Suprapubic skin (tissue), 3 donors: ENCODE data around the gene TSPEAR.
"Not testable (repeated sequence)": the region's sequence is repeated elsewhere in the genome, so short reads cannot be mapped to it uniquely, and the experiment has no call there.

Experiments used
- POLR2A ChIP-seq, 2 donors: fragments of 450-650 bp; IDR thresholded peaks; one replicate each; pipeline ENCODE4 v1.6.1; 2017; ENCODE audit warnings: antibody characterized with exemption in 2 of 2, mild to moderate bottlenecking in 2 of 2, moderate library complexity in 2 of 2
- TF ChIP-seq, protein P1 (sequence below), 2 donors: fragments of 200-600 bp in 1 of 2; fragments of 450-650 bp in 1 of 2; sonication (generic) in 1 of 2; IDR thresholded peaks; one replicate each; pipeline ENCODE4 v1.5.1; 2016 to 2019; ENCODE audit warnings: antibody characterized with exemption in 2 of 2, mild to moderate bottlenecking in 1 of 2, moderate library complexity in 1 of 2

DNA sequence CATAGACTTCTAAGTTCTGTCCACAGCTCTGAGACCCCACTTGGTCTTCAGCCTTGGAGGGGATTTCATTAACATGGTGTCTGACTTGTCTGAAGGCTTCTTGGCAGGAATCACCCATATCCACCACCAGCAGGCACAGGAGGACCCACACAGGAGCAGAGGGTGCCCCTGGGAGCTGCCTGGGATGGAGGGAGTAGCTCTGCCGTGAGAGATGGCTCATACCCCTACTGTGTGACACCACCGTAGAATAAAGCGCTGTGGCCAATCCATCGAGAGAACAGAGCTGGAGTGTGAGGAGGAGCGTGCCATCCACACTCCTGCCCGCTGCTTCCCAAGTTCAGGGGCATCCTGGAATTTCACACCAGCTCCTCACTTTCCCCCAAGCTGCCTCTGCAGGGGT is 26.3 kb downstream of the TSPEAR start:
- TF ChIP-seq POLR2A (IDR thresholded peaks at IDR 0.05) = not testable (repeated sequence)
- TF ChIP-seq, protein P1, sequence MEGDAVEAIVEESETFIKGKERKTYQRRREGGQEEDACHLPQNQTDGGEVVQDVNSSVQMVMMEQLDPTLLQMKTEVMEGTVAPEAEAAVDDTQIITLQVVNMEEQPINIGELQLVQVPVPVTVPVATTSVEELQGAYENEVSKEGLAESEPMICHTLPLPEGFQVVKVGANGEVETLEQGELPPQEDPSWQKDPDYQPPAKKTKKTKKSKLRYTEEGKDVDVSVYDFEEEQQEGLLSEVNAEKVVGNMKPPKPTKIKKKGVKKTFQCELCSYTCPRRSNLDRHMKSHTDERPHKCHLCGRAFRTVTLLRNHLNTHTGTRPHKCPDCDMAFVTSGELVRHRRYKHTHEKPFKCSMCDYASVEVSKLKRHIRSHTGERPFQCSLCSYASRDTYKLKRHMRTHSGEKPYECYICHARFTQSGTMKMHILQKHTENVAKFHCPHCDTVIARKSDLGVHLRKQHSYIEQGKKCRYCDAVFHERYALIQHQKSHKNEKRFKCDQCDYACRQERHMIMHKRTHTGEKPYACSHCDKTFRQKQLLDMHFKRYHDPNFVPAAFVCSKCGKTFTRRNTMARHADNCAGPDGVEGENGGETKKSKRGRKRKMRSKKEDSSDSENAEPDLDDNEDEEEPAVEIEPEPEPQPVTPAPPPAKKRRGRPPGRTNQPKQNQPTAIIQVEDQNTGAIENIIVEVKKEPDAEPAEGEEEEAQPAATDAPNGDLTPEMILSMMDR (IDR thresholded peaks at IDR 0.05) = not testable (repeated sequence)
